HG03520 (cell line): ENCODE data around the gene SLC16A12.

ENCODE experiments used
- ATAC-seq: cut with Tn5 transposase; IDR thresholded peaks from one replicate; pipeline ENCODE4 v1.9.1; 2021; ENCODE audit warnings: mild to moderate bottlenecking, moderate library complexity; ENCODE audit not compliant: unreplicated experiment

The SLC16A12 gene

GRCh38 chr10:89516149-89516832, 19.1 kb downstream of the SLC16A12 start:
- no peak for ATAC-seq

DNA sequence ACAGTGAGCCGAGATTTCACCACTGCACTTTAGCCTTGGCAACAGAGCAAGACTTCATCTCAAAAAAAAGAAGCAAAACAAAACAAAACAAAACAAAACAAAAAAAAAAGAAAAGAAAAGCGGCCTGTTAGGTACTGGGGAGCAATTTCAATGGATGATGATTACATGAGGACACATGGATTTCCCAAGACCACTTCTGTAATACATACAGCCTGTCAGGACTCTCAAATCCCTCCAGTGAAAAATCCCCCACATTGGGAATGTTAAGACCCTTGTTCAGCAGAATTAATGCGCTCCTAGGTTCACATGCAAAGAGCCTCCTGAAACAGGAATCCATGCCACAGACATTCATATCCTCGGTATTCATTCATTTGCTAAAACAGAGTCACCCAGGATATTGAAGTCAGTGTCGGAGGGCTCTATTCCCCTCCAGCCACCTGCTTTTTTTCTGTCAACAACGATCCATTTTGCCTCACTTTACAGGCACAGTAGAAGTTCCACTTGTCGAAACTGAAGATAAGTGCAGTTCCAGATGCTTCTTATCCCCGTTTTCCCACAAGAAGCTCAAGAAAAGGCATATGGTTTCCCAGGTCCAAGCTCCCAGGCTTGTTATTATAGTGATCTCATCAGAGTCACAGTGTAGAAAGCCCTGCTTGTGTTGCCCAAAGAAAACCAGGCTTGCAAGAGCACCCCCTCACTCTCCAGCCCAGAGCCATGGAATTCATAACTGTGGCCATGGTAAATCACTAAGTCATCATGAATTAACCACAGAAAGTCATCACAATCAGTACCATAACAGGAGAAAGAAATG, 20.2 kb downstream of the SLC16A12 start:
- ATAC-seq, result no peak

- ATAC-seq, result no peak
Measured at GRCh38 chr10:89513206-89513605, 22.2 kb downstream of the SLC16A12 start.

DNA sequence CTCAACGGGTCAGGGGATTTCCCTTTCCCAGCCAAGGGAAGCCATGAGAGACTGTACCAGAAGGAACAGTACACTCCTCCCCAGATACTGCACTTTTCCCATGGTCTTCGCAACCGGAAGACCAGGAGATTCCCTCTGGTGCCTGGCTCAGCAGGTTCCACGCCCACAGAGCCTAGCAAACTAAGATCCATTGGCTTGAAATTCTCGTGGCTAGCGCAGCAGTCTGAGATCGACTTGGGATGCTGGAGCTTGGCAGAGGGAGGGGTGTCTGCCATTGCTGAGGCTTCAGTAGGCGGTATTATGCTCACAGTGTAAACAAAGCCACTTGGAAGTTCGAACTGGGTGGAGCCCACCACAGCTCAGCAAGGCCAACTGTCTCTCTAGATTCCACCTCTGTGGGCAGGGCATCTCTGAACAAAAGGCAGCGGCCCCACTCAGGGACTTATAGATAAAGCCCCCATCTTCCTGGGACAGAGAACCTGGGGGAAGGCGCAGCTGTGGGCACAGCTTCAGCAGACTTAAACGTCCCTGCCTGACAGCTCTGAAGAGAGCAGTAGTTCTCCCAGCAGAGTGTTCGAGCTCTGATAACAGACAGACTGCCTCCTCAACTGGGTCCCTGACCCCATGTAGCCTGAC, 29.6 kb downstream of the SLC16A12 start:
- no peak for ATAC-seq

GRCh38 chr10:89504691-89505090, 30.7 kb downstream of the SLC16A12 start:
- no peak for ATAC-seq

- ATAC-seq, result no peak
Measured at GRCh38 chr10:89503652-89504370, 31.6 kb downstream of the SLC16A12 start.

DNA sequence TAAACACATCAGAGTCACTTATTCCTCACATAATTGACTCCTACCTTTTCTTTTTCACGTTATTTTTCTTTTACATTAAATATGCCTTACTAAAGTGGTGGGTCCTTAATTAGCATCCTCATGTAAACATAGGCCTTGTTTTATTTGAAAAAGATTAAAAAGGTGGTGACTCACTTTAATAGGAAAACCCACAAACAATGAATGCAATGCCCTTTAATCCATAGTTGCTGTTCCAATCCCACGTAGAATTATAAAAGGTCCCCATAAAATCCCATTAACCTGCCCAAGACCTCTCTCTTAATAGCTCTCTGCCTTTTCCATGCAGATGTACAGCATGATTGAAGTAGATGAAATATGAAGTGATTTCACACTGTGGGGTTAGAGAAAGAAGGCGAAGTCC, 32.2 kb downstream of the SLC16A12 start:
- no peak for ATAC-seq

GRCh38 chr10:89502549-89502948, 32.8 kb downstream of the SLC16A12 start:
- ATAC-seq, result no peak

DNA sequence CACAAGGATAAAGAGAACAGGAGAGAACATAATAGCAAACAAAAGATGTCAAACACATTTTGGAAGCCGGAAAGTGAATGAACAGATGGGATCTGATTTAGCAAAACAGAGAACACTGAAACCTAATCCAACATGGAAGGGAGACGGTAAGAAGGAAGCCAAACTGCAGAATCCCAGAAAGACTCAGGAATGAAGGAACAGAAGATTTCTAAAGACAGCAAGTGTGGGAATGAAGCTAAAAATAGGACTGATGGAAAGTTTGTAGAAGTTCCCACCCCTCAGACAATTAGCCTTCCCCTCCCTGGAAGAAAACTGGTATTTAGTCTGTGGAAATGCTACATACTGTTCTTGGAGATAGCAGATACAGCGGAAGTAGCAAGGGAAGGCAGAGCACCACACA, 40.8 kb downstream of the SLC16A12 start:
- no peak for ATAC-seq

GRCh38 chr10:89494068-89494467, 41.3 kb downstream of the SLC16A12 start:
- no peak for ATAC-seq

- no peak for ATAC-seq
Measured at GRCh38 chr10:89491932-89492331, 43.5 kb downstream of the SLC16A12 start.

DNA sequence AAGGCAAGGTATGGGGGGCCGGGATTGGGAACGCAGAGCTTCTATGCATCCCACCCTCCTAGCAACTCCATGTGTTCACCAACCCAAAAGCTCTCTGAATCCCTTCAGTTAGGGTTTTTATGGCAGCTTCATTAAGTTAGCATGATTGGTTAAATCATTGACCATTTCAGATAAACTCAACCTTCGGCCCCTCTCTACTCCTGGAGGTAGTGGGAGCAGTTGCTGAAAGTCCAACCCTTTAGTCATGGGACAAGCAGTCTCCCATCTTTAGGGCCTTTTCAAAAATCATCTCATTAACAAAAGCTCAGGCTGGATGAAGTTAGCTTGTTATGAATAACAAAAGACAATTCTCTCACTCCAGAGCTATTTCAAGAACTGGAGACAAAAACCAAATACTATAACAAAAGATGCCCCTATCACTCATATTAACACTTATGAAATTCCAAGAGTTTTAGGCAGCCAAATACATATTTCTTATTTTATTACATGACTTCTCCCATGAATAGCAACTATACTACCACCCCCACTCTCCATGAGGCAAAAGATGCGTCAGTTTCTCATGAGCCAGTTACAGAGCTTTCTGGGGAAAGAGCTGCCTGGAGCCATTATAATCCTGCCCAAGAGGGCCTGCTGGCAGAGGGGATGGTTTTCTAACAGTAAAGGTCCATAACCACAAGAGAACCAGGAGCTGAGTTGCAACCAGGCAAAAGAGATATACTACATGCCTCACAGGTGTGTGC, 44.6 kb downstream of the SLC16A12 start:
- no peak for ATAC-seq

DNA sequence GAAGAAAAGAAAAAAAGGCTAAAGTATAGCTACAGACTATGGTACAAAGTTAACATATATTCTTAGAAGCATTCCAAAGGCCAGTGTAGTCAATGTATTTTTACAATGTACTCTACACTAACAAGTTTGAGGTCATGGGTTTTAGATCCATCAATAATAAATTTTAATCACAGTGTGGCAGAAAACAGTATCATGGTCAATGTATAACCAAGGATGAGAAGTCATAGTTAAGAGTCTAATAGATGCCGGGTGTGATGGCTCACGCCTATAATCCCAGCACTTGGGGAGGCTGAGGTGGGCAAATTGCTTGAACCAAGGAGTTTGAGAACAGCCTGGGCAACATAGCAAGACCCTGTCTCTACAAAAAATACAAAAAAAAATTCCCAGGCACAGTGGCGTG, 53.1 kb downstream of the SLC16A12 start:
- ATAC-seq, result no peak

- no peak for ATAC-seq
Measured at GRCh38 chr10:89481662-89482061, 53.7 kb downstream of the SLC16A12 start.

DNA sequence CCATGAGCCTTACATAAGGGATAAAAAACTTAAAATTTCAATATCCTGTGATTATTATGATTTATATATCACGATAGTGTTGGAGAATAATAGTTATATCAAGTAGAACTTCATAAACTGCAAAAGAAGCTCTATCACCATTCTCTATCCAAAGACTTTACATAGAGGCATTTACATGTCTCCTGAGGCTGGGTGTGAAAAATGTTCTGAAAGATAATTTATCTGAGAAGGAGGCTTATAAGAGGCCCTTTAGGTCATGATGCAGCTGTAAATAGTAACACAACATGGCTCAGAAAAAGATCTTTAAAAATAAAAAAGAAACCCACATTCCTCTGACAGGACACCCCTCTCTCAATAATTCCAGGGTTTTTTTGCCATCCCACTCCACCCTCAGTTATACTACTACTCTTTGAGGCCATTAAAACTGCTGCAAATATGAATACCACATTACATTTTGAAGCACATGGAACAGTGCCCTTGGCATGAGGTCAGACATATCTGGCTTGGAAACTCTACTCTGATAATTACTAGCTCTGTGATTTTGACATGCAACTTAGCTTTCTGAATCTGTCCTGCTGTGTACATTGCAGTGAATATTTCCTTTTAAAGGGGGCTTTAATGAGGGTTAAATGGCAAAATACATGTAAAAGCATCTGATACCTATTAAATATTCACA, 55.5 kb downstream of the SLC16A12 start:
- ATAC-seq, result no peak

GRCh38 chr10:89478739-89479654, 56.4 kb downstream of the SLC16A12 start:
- ATAC-seq, result no peak

DNA sequence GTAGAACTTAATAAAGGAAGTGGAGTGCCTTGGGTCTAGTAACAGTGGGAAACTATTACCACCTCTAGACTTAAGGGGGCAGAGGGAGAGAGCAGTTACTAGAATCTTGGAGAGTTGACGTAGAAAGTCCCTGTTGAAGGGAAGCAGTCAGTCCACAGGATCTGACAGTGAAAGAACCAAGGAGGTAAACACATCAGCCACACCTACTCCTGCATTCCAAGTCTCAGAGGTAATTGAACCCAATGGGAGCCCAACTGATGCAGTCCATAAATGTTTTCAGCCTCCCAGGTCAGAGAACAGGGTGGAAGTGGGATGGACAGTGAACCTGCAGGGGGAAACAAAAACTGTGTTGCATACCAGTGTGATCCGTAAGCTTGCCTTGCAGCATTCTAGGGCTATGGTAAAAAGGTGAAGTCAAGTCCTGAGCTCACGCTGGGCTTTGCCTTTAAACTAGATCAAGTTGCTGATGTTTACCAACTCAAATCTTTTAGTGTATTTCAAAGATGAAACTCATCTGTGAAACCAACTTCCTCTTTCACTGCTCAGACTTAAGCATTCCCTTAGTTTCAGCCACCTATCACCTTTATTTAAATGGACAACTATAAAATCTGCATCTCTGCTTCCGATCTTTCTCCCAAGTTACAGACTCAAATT, 57.2 kb downstream of the SLC16A12 start:
- no peak for ATAC-seq

DNA sequence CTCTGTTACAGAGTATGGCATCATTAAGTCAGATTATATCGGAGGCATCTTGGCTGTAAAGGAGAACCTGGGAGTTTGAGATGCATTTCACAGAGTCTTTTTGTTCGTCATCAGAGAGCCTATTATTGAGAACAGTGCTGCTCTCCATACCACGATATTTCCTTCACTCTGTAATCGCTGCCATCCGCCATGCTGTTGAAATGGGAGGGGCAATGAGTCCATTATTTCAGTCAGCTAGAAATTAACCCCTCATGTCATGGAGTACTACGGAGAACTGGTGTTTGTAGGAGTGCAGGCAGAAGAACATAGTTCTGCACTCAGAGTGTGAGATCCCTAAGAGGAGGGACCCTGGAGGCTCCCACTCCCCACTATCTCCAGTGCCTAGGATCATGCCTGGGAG, 59.2 kb downstream of the SLC16A12 start:
- ATAC-seq, result no peak
